ENCODE measurements around the gene SPOCK1. TPM values are rescaled to one million over a fixed set of nuclear protein-coding genes. Genes with fewer than 3 reads are reported as not detected.
"Not testable (repeated sequence)": the region's sequence is repeated elsewhere in the genome, so short reads cannot be mapped to it uniquely, and the experiment has no call there.

The SPOCK1 gene
- total and polyA plus RNA-seq, 10 donors, result 0.50 to 17.0 (median 6.6) TPM

- H3K27ac ChIP-seq, result no peak overlapping the region
- H3K27me3 ChIP-seq (replicated peaks in 1 of 7), result no peaks in the 10 kb centered on the region
- H3K4me1 ChIP-seq, result no peaks in the 10 kb centered on the region
- H3K9me3 ChIP-seq, result peaks cover 0 to 5% (median 0%) of the 10 kb centered on the region in 8 donors
- WGBS, 5 donors, result 62 to 82% (median 71%) methylated on average over 1 of the region's 1 CpG
- H3K36me3 ChIP-seq, result no peaks in the 10 kb centered on the region
- no peak for DNase-seq
- intact Hi-C loops (cut with DNase I; ENCODE audit: low total_unique reads), result no loop called here
- no peak overlapping the region for H3K4me3 ChIP-seq
- TF ChIP-seq CTCF (IDR thresholded peaks at IDR 0.05 in 8 of 11, conservative IDR thresholded peaks at IDR 0.05 in 3 of 11) (no peak), POLR2A (IDR thresholded peaks at IDR 0.05) (no peak), POLR2AphosphoS5 (IDR thresholded peaks at IDR 0.05) (no peak)
These were observed 104.7 kb downstream of the SPOCK1 start for GRCh38 chr5:137394380-137394779.

GRCh38 chr5:137393196-137393993 is 105.7 kb downstream of the SPOCK1 start:
- no peak for TF ChIP-seq POLR2AphosphoS5 (IDR thresholded peaks at IDR 0.05)
- no peak for TF ChIP-seq POLR2A (IDR thresholded peaks at IDR 0.05)
- no peak for TF ChIP-seq CTCF (IDR thresholded peaks at IDR 0.05 in 8 of 11, conservative IDR thresholded peaks at IDR 0.05 in 3 of 11)
- no peaks in the 10 kb centered on the region for H3K4me1 ChIP-seq
- no peak overlapping the region for H3K27ac ChIP-seq
- H3K4me3 ChIP-seq, result no peak overlapping the region
- DNase-seq, result no peak
- H3K36me3 ChIP-seq, result no peaks in the 10 kb centered on the region
- H3K27me3 ChIP-seq (replicated peaks in 1 of 7), result no peaks in the 10 kb centered on the region
- H3K9me3 ChIP-seq, result peaks cover 0 to 5% (median 0%) of the 10 kb centered on the region in 8 donors
- 44 to 74% (median 67%) methylated on average over 1 of the region's 1 CpG for WGBS, 5 donors
- intact Hi-C loops (cut with DNase I; ENCODE audit: low total_unique reads), result no loop called here

- no peaks in the 10 kb centered on the region for H3K27me3 ChIP-seq (replicated peaks in 1 of 7)
- WGBS, 5 donors, result 84 to 91% (median 86%) methylated on average over 4 of the region's 4 CpGs
- DNase-seq, result no peak
- peaks cover 0 to 5% (median 0%) of the 10 kb centered on the region in 8 donors for H3K9me3 ChIP-seq
- no peak overlapping the region for H3K27ac ChIP-seq
- H3K4me1 ChIP-seq, result no peaks in the 10 kb centered on the region
- no peak for TF ChIP-seq POLR2A (IDR thresholded peaks at IDR 0.05)
- TF ChIP-seq POLR2AphosphoS5 (IDR thresholded peaks at IDR 0.05), result no peak
- TF ChIP-seq CTCF (IDR thresholded peaks at IDR 0.05 in 8 of 11, conservative IDR thresholded peaks at IDR 0.05 in 3 of 11), result no peak
- no peaks in the 10 kb centered on the region for H3K36me3 ChIP-seq
- intact Hi-C loops (cut with DNase I; ENCODE audit: low total_unique reads), result no loop called here
- no peak overlapping the region for H3K4me3 ChIP-seq
These were observed 106.9 kb downstream of the SPOCK1 start for GRCh38 chr5:137392261-137392660.

- H3K9me3 ChIP-seq; intact Hi-C loops (cut with DNase I; ENCODE audit: low total_unique reads); H3K27ac ChIP-seq; H3K36me3 ChIP-seq; H3K4me1 ChIP-seq; DNase-seq; H3K27me3 ChIP-seq (replicated peaks in 1 of 7); H3K4me3 ChIP-seq: not testable (repeated sequence)
- WGBS, 5 donors, result 85 to 93% (median 88%) methylated on average over 7 of the region's 7 CpGs
These were observed 108.1 kb downstream of the SPOCK1 start for GRCh38 chr5:137391044-137391443.
